KBM-7 (cell line): Measurements from ENCODE around the gene SLC4A7.

Source experiments
- DNase-seq: peaks from one replicate; pipeline ENCODE4 v3.0.0-alpha.2; 2015
- in situ Hi-C: fragments of 300-500 bp; cut with MboI; formaldehyde crosslinking; loops from 2 replicates; pipeline ENCODE4 v1.14.3; 2020; ENCODE audit warnings: low sequenced_read_pairs, low pct_unique_long_range_greater_than_20kb, mixed read lengths

The SLC4A7 gene

DNA sequence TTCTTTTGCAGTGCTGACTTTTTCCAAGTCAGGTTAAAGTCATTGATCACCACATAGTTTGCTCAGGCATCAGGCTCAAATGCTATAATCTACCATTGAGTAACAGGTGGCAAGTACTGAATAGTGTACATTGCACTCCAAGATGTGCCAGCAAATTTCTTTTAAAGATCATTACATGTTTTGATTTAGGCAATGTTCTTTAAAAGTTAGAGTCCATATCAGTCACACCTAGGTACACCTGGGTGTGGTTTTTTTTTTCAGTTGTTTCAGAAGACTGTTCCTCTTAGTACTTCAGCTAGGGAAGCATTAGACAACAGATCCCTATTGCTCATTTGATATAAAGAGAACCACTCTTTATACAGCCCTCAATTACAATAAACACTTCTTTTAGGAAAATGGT, 10.6 kb upstream of the SLC4A7 start:
- no peak for DNase-seq
- in situ Hi-C loops: no loop called here

GRCh38 chr3:27488821-27489220, 4.6 kb upstream of the SLC4A7 start:
- in situ Hi-C loops: no loop called here
- no peak for DNase-seq

GRCh38 chr3:27487383-27487782, 3.2 kb upstream of the SLC4A7 start:
- in situ Hi-C loops: no loop called here
- no peak for DNase-seq

- in situ Hi-C loops: no loop called here
- DNase-seq: no peak
Measured at GRCh38 chr3:27486336-27486735, 2.2 kb upstream of the SLC4A7 start.

DNA sequence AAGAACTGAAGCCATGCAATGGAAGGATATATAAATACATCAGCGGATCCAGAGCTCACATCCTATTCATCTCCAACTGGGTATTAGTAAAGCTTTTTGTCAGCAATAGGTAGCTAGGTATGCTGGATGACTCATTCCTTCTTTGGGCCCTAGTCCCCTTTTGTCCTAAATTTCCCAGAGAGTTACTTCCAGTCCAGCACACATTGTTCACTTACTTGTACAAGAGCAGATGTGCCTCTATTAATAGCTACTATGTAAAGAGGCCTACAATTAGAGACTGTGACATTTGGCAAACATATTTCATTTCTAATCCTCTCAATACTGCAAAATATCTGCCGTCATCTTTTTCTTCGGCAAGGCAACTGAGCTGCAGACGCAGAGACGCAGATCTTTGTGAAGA, 1.7 kb upstream of the SLC4A7 start:
- DNase-seq: no peak
- in situ Hi-C loops: no loop called here

GRCh38 chr3:27483117-27484014, 818 bp downstream of the SLC4A7 start:
- peak; percentile 64 for DNase-seq
- in situ Hi-C loops: no loop called here

DNA sequence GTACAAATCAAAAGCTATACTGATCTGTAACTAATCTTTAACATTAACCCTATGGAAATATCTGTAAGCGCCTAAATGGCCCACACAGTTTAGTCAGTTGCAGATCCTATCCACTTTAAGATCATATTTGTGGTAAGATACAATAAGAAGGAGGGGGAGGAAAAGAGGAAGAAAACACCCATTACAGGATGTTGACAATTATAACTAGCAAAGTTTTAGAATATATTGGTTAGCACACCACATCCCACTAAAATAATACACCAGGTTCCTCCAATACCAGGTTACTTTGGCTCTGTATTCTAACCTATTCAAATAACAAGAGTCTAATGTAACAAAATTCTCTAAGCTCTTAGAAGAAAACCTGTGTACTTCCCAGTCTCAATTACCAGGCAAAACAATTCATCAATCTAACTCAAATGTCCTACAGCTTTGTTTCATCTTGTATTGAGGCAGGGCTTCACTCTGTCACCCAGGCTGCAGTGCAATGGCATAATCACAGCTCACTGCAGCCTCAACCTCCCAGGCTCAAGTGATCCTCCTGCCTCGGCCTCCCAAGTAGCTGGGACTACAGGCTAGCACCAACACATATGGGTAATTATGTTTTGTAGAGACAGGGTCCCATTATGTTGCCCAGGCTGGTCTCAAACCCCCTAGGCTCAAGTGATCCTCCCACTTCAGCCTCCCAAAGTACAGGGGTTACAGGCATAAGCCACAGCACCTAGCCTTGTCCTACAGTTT, 4.2 kb downstream of the SLC4A7 start:
- in situ Hi-C loops: no loop called here
- peak; percentile 64 for DNase-seq

GRCh38 chr3:27471923-27472550, 12.1 kb downstream of the SLC4A7 start:
- no peak for DNase-seq
- in situ Hi-C loops: no loop called here

DNA sequence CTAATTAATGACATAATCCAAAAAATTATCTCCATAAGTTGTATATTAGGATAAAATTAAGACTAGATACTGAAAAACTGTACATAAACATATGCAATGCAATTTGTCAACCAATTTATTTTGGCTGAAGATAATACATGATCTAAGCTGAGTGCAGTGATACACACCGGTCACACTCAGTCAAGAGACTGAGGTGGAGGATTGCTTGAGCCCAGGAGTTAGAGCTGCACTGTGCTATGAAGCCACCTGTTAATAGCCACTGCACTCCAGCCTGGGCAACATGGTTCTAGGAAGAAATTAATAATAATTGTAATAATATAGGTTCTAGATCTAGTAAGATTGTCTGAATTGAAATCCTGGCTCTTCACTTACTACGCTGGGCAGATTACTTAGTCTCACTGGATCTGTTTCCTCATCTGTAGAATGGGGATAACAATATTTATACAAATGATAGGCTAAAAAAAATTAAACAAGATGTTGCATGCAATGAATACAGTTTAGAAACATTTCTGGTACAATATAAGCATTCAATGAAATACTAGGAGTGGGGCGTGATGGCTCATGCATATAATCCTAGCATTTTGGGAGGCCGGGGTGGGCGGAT, 15.8 kb downstream of the SLC4A7 start:
- no peak for DNase-seq
- in situ Hi-C loops: no loop called here

GRCh38 chr3:27467545-27467944, 16.6 kb downstream of the SLC4A7 start:
- in situ Hi-C loops: no loop called here
- peak; percentile 61 for DNase-seq

DNA sequence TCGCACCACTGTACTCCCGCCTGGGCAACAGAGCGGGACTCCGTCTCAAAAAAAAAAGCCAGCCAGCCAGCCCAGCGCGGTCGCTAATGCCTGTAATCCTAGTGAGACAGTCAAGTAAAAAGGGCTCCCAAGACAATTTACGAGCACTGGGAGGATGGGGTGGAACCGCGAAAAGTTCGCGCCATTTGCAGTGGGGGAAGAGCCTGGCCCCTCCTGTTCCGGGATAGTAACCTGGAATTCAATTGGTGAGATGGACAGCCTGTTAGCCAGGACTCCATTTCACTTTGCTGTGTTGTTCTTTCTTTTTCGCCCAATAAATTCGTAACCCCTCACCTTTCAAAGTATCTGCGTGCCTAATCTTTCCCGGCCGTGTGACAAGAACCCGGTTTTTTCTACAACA, 19.5 kb downstream of the SLC4A7 start:
- no peak for DNase-seq
- in situ Hi-C loops: no loop called here

GRCh38 chr3:27462228-27462627, 22.0 kb downstream of the SLC4A7 start:
- in situ Hi-C loops: no loop called here
- DNase-seq: no peak

- DNase-seq: no peak
- in situ Hi-C loops: no loop called here
Measured at GRCh38 chr3:27458929-27459328, 25.3 kb downstream of the SLC4A7 start.

DNA sequence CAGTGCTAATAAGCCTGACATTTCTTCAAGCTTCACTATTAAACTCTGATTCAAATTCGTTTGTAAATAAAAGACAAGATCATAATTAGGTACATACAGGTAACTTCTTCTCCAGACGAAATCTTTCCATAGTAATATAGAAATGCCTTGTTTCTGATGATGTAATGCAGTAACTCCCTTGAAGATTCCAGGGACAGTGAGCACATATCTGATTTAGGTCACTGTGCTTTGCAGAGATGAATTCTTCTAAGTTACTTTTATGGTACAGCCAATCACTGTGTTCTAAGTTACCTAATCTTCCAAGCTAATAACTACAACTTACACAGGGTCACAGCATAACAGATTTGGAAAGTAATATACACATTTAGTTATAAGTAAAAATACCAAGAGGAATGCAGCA, 27.6 kb downstream of the SLC4A7 start:
- no peak for DNase-seq
- in situ Hi-C loops: no loop called here

DNA sequence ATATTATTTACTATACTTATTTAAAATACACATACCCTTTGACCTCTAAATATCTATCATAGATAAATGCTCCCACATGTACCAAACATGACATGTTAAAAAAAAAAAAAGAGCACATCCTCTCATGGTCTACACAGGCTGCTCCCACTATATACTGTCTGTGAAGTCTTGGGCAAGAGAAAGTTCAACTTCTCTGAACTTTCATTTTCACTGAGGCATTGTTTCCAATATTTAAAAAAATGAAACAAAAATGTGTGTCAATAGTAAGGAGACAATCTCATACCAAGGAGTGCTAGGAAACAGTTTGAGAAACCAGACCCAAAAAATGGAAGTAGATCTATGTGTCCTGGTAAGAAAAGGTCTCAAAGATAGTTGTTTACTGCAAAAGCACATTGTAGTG, 29.3 kb downstream of the SLC4A7 start:
- in situ Hi-C loops: no loop called here
- DNase-seq: no peak

- in situ Hi-C loops: no loop called here
- no peak for DNase-seq
Measured at GRCh38 chr3:27454461-27454860, 29.7 kb downstream of the SLC4A7 start.

DNA sequence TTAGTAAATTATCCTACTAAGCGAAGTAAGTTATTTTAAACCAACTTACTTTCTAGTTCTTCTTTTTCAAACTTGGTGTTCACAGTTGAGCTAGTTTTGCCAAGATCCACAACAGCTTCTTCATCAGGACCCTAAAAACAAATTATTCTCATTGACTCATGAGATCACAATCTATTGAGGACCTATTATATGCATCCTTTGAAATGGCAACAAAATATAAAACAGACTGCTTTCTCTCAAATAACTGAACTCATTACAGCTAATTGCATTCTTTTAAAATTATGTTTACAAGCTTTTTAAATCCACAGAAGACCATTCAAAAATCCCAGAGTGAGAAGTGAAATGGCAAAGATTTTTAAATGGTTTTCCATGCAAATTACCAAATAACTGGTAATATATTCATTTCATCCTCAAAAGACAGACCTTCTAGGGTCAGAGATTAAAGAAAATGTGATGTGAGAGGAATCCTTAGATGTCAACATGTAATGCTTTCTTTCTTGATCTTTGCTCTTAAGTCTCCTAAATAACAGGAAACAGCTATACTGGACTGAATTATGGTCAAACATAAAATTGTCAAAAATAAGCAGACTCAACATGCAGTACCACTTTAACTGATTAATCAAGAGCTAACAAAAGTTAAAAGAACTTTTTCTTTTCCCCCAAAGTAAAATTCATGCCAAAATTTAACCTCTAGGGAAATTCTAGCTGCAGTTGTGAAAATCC, 31.7 kb downstream of the SLC4A7 start:
- DNase-seq: no peak
- in situ Hi-C loops: no loop called here

DNA sequence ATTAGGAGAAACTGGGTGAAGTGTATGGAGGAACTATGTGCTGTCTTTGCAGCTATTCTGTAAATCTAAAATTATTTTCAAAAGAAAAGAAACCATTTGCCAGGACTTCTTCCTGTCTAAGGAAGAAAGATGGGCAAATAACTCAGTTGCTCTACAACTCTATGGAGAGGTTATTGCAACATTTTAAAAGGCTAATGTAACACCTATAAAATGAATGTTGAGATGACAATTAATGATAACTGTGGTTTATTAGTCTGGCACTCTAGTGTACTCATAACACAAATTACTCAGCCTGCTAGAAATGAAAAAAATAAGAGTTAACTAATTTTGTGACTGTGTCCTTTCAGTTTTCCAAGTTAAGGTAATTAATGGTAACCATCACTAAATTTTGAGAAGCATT, 32.3 kb downstream of the SLC4A7 start:
- in situ Hi-C loops: no loop called here
- no peak for DNase-seq

- in situ Hi-C loops: no loop called here
- no peak for DNase-seq
Measured at GRCh38 chr3:27451251-27451650, 32.9 kb downstream of the SLC4A7 start.
